ENCODE data around the gene COPZ2. TPM values are rescaled to one million over a fixed set of nuclear protein-coding genes. Genes with fewer than 3 reads are reported as not detected.

Gene COPZ2
- total RNA-seq, 6 experiments from 2014 or later, result 18.9 to 26.6 (median 23.8) TPM

DNA sequence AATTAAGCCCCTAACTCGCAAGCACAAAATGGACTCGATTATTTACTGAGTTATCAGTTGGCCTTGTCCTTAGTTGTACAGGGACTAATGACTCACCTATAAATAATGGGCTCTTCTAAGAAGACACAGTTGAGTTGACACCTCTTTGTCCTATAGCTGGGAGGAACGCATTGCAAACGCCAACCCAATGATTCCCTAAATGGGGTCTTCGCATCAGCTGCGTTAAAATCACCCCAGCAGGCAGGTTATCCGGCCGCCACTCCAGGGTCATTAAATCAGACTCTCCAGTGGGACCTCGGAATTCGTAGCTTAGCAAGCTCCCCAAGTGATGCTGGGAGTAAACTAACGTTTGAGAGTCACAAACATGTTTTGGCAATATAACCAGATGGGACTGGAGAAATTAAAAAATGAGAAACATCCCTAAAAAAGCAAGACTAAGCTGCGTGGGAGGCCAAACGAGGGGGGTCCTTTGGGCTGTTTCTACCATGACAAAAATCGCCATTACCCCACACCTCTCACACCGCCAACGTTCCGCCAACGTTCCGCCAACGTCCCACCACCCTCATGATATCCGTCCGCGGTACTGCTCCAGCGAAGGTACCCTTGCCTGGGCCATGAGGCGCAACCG, 9.6 kb upstream of the COPZ2 start:
- Histone ChIP-seq H3K36me3 (peaks cover 0 to 11% (median 0%) of the 10 kb centered on the region in 4 donors), H3K4me3 (peak overlapping the region; percentile 66 to 88 (median 83)), H3K27ac (peak overlapping the region; percentile 84 to 94 (median 91)), H3K4me1 (peaks cover 2 to 35% (median 11%) of the 10 kb centered on the region in 4 donors), H3K27me3 (no peaks in the 10 kb centered on the region), H3K9me3 (no peaks in the 10 kb centered on the region)
- no peak for ATAC-seq
- TF ChIP-seq POLR2A (IDR thresholded peaks at IDR 0.05) (no peak), CTCF (IDR thresholded peaks at IDR 0.05) (no peak)
- intact Hi-C loops (cut with DNase I), result no loop called here
- no peak for DNase-seq
- WGBS (ENCODE audit: insufficient coverage, low coverage, low lambda C conversion rate, missing lambda C conversion rate), result 4% methylated on average over 18 of the region's 26 CpGs

DNA sequence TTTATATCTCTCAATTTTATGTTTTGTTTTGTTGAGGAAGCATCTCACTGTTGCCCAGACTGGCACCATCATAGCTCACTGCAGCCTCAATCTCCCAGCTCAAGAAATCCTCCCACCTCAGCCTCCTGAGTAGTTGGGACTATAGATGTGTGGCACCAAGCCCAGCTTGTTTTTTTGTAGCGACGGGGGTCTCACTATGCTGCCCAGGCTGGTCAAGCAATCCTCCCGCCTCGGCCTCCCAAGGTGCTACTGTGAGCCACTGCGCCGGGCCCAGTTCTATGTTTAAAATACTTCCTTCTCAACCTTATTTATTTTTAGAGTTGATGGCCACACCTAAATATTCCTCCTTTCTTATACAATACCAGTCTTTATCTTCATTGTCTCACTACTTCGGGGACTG, 8.7 kb upstream of the COPZ2 start:
- Histone ChIP-seq H3K27me3 (no peaks in the 10 kb centered on the region), H3K4me1 (peaks cover 0 to 26% (median 7%) of the 10 kb centered on the region in 4 donors), H3K27ac (no peak overlapping the region), H3K9me3 (no peaks in the 10 kb centered on the region), H3K4me3 (no peak overlapping the region), H3K36me3 (peaks cover 0 to 9% (median 0%) of the 10 kb centered on the region in 4 donors)
- DNase-seq, result no peak
- TF ChIP-seq POLR2A (IDR thresholded peaks at IDR 0.05) (no peak), CTCF (IDR thresholded peaks at IDR 0.05) (no peak)
- WGBS (ENCODE audit: insufficient coverage, low coverage, low lambda C conversion rate, missing lambda C conversion rate), result 85% methylated on average over 4 of the region's 7 CpGs
- no peak for ATAC-seq
- intact Hi-C loops (cut with DNase I), result no loop called here

DNA sequence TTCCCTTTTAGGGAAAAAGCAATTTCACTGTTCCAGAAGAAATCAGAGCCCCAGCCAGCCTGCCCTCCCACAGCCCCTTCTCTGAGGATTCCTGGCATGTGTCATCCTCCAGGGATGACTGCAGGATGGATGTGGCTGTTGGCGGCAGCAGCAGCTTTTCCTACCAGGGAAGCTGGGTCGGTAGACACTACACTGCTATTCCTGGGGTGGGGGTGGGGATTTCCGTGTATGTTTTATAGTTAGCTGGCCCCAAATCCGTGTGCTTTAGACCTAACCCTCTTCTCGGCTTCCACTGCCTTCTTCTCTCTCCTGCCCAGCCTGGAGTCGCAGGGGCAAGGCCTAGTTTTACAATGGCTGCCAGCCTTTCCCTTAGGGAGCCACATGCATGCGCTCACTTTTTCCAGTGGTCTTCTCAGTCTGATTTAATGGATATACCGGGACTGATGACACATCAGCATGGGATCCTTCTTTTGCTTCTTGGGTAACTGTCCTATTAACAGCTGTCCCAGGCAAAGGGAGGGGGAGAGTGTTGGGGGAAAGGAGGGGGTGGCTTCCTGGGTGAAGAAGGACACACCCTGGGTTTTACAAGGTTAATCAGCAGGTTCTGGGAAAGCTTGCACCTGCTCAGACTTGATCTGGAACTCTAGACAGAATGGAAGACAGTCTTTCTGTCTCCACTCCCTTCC, 7.9 kb upstream of the COPZ2 start:
- Histone ChIP-seq H3K4me1 (peaks cover 0 to 17% (median under 1%) of the 10 kb centered on the region in 4 donors), H3K4me3 (no peak overlapping the region), H3K36me3 (peaks cover 0 to under 1% (median 0%) of the 10 kb centered on the region in 4 donors), H3K9me3 (no peaks in the 10 kb centered on the region), H3K27ac (no peak overlapping the region), H3K27me3 (no peaks in the 10 kb centered on the region)
- 83% methylated on average over 2 of the region's 8 CpGs for WGBS (ENCODE audit: insufficient coverage, low coverage, low lambda C conversion rate, missing lambda C conversion rate)
- DNase-seq (no peak), ATAC-seq (no peak)
- intact Hi-C loops (cut with DNase I), result no loop called here
- TF ChIP-seq CTCF (IDR thresholded peaks at IDR 0.05) (no peak), POLR2A (IDR thresholded peaks at IDR 0.05) (no peak)

DNA sequence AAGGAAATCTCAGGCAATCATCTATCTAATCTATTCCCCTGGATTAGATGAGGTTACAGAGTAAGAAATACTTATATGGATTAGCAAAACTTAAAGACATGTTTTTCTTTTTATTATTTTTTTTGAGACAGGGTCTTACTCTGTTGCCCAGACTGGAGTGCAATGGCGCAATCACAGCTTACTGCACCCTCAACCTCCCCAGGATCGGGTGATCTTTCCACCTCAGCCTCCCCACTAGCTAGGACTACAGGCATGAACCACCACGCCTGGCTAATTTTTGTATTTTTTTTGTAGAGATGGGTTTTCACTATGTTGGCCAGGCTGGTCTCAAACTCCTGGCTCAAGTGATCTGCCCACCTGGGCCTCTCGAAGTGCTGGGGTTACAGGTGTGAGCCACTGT, 7.3 kb upstream of the COPZ2 start:
- H3K4me3 ChIP-seq, result no peak overlapping the region
- intact Hi-C loops (cut with DNase I), result no loop called here
- TF ChIP-seq POLR2A (IDR thresholded peaks at IDR 0.05) (no peak), CTCF (IDR thresholded peaks at IDR 0.05) (no peak)
- DNase-seq (no peak), ATAC-seq (no peak)
- H3K4me1 ChIP-seq, result peaks cover 0 to 11% (median 0%) of the 10 kb centered on the region in 4 donors
- no peaks in the 10 kb centered on the region for H3K9me3 ChIP-seq
- H3K27me3 ChIP-seq, result no peaks in the 10 kb centered on the region
- no peaks in the 10 kb centered on the region for H3K36me3 ChIP-seq
- H3K27ac ChIP-seq, result no peak overlapping the region
- WGBS (ENCODE audit: insufficient coverage, low coverage, low lambda C conversion rate, missing lambda C conversion rate), result 84% methylated on average over 4 of the region's 4 CpGs
